Spleen (tissue), 11 donors: ENCODE data around the gene CNN2. TPM values are rescaled to one million over a fixed set of nuclear protein-coding genes. Genes with fewer than 3 reads are reported as not detected.

Experiments used
- DNase-seq: peaks from one replicate; pipeline ENCODE4 v3.0.0-alpha.2; 2020
- H3K27ac ChIP-seq, 8 donors: fragments of 200-600 bp; sonication (generic) in 7 of 8; 1 replicate in 4 of 8; 2 replicates in 4 of 8; pipeline versions ENCODE4 v1.5.0 to v1.8.0; 2016 to 2021; ENCODE audit warnings: inconsistent platforms in 4 of 8, mild to moderate bottlenecking in 4 of 8, moderate library complexity in 1 of 8
- H3K27me3 ChIP-seq, 7 donors: fragments of 200-600 bp; sonication (generic) in 6 of 7; replicated peaks in 1 of 7; 1 replicate in 4 of 7; 2 replicates in 3 of 7; pipeline versions ENCODE4 v1.5.0 to v1.8.0; 2016 to 2021; ENCODE audit warnings: inconsistent platforms in 3 of 7, mild to moderate bottlenecking in 1 of 7
- H3K36me3 ChIP-seq, 6 donors: fragments of 200-600 bp; sonication (generic) in 5 of 6; 1 replicate in 4 of 6; 2 replicates in 2 of 6; pipeline versions ENCODE4 v1.5.0 to v1.8.0; 2016 to 2021; ENCODE audit warnings: inconsistent platforms in 2 of 6
- H3K4me1 ChIP-seq, 6 donors: fragments of 200-600 bp; sonication (generic) in 5 of 6; 1 replicate in 3 of 6; 2 replicates in 3 of 6; pipeline versions ENCODE4 v1.5.0 to v1.8.0; 2016 to 2021; ENCODE audit warnings: inconsistent platforms in 3 of 6
- H3K4me3 ChIP-seq, 8 donors: fragments of 200-600 bp; sonication (generic) in 7 of 8; 1 replicate in 4 of 8; 2 replicates in 4 of 8; pipeline versions ENCODE4 v1.5.0 to v1.8.0; 2016 to 2021; ENCODE audit warnings: inconsistent platforms in 4 of 8, mild to moderate bottlenecking in 4 of 8, moderate library complexity in 2 of 8
- H3K9me3 ChIP-seq, 8 donors: fragments of 200-600 bp; sonication (generic) in 7 of 8; 1 replicate in 4 of 8; 2 replicates in 4 of 8; pipeline versions ENCODE4 v1.5.0 to v1.8.0; 2016 to 2021; ENCODE audit warnings: inconsistent platforms in 4 of 8
- CTCF ChIP-seq, 11 experiments: fragments of 200-600 bp in 7 of 11; fragments of 450-650 bp in 4 of 11; sonication (generic) in 4 of 11; IDR thresholded peaks in 8 of 11; conservative IDR thresholded peaks in 3 of 11; 1 replicate in 7 of 11; 2 replicates in 4 of 11; pipeline versions ENCODE4 v1.4.0 to v1.8.0; 2016 to 2021; ENCODE audit warnings: antibody characterized with exemption in 11 of 11, inconsistent platforms in 4 of 11, mild to moderate bottlenecking in 1 of 11
- POLR2A ChIP-seq, 3 donors: fragments of 450-650 bp; IDR thresholded peaks; one replicate each; pipeline ENCODE4 v1.5.1; 2017; ENCODE audit warnings: antibody characterized with exemption in 3 of 3, mild to moderate bottlenecking in 1 of 3
- POLR2AphosphoS5 ChIP-seq, 3 donors: sonication (generic); formaldehyde crosslinking; IDR thresholded peaks; one replicate each; pipeline ENCODE4 v1.5.1; 2017; ENCODE audit warnings: antibody characterized with exemption in 3 of 3
- WGBS, 5 donors: extraction: QIAGEN DNeasy Blood & Tissue Kit in 3 of 5; methylation state at CpG; one replicate each; pipeline versions ENCODE4 v1.1.5 to v1.1.7; 2013 to 2018; 5-methylcytosine and 5-hydroxymethylcytosine counted together
- intact Hi-C: fragments of 100-400 bp; cut with DNase I; formaldehyde crosslinking; loops from one replicate; pipeline ENCODE4 v1.15.0; 2023; ENCODE audit warnings: low total_unique reads
- polyA plus RNA-seq, 3 donors: library from polyadenylated mRNA; stranded (reverse); fragments of 200-250 nt; gene quantifications; one replicate each; pipeline ENCODE4 v1.2.1, GENCODE V29; 2013
- total RNA-seq, 7 donors: library from RNA; depleted of rRNA in 3 of 7; stranded (reverse); fragments of >200 nt in 3 of 7; fragmentation: NEBNext Ultra II Directional in 4 of 7; extraction: Animal tissue kit (Norgen Biotek cat#: 25700) in 4 of 7; gene quantifications; one replicate each; pipeline versions ENCODE4 v1.1.0 to v1.2.1, GENCODE V29; 2016 to 2021
- donor health status: healthy with polysubstance abuse.
- donor health status: DM: no; HTN: no; CAD: no; lungs with moderate emphysema.
- donor health status: DM: no; HTN: no; CAD: no.
- donor health status: Bipolar disorder and iron deficiency.
- donor health status: healthy.
- donor health status: DM: no; HTN: no; CAD: no.
- donor health status: DM: yes; HTN: yes; CAD: no.

Gene CNN2
- total and polyA plus RNA-seq, 10 donors: 102 to 296 (median 188) TPM

- intact Hi-C loops: no loop called here
- H3K36me3 ChIP-seq: peaks cover 0 to 68% (median 34%) of the 10 kb centered on the region in 6 donors
Observed at GRCh38 chr19:1052349-1052975, 26.1 kb downstream of the CNN2 start.

GRCh38 chr19:1053176-1054101 is 27.0 kb downstream of the CNN2 start:
- WGBS, 5 donors: 84 to 94% (median 92%) methylated on average over 18 to 31 of the region's 31 CpGs
- Histone ChIP-seq H3K9me3 (peaks cover 14 to 39% (median 29%) of the 10 kb centered on the region in 8 donors), H3K27ac (no peak overlapping the region), H3K4me3 (no peak overlapping the region), H3K36me3 (peaks cover 0 to 73% (median 37%) of the 10 kb centered on the region in 6 donors), H3K4me1 (peaks cover 0 to 12% (median 5%) of the 10 kb centered on the region in 6 donors), H3K27me3 (no peaks in the 10 kb centered on the region)
- TF ChIP-seq CTCF (IDR thresholded peaks at IDR 0.05 in 8 of 11, conservative IDR thresholded peaks at IDR 0.05 in 3 of 11) (no peak), POLR2A (IDR thresholded peaks at IDR 0.05) (no peak), POLR2AphosphoS5 (IDR thresholded peaks at IDR 0.05) (peak in 1 of 3 donors; percentile 24)
- intact Hi-C loops: no loop called here
- DNase-seq: no peak

More at GRCh38 chr19:1052349-1052975, 26.1 kb downstream of the CNN2 start:
- H3K4me1 ChIP-seq: peaks cover 0 to 7% (median 2%) of the 10 kb centered on the region in 6 donors
- peaks cover 7 to 29% (median 19%) of the 10 kb centered on the region in 8 donors for H3K9me3 ChIP-seq
- DNase-seq: no peak
- H3K27ac ChIP-seq: no peak overlapping the region
- H3K27me3 ChIP-seq: no peaks in the 10 kb centered on the region
- H3K4me3 ChIP-seq: no peak overlapping the region
- TF ChIP-seq POLR2AphosphoS5 (IDR thresholded peaks at IDR 0.05): no peak
- TF ChIP-seq CTCF (IDR thresholded peaks at IDR 0.05 in 8 of 11, conservative IDR thresholded peaks at IDR 0.05 in 3 of 11): no peak
- no peak for TF ChIP-seq POLR2A (IDR thresholded peaks at IDR 0.05)
- 77 to 89% (median 83%) methylated on average over 2 to 5 of the region's 5 CpGs for WGBS, 5 donors

DNA sequence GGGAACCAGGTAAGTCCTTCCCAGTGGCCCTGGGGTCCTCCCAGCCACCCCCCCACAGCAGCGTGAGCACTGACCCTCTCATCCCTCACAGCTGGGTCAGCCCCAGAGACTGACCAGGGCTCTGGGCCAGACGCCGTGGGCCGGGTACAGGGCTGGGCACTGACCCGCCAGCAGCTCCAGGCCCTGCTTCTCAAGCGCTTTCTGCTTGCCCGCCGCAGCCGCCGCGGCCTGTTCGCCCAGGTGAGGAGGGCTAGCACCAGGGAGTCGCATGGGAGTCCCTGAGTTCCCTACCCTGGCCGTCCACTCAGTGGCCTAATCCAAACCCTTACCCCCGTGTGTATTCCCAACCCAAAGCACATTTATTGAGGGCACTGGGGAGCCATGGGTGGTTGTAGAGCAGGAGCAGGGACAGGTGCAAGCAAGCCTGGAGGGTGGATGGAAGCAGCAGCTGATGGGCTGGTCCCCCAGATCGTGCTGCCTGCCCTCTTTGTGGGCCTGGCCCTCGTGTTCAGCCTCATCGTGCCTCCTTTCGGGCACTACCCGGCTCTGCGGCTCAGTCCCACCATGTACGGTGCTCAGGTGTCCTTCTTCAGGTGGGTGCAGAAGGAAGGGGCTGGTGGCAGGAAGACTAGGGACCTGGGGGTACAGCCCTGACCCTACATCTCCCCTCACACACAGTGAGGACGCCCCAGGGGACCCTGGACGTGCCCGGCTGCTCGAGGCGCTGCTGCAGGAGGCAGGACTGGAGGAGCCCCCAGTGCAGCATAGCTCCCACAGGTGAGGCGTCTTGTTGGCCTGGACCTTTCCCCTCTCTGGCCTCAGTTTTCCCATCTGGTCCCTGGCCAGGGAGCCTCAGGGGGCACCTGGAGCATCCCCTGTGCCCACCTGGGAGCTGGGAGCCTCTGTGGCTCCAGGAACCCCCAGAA is 28.0 kb downstream of the CNN2 start:
- Histone ChIP-seq H3K4me1 (peaks cover 0 to 13% (median 5%) of the 10 kb centered on the region in 6 donors), H3K27me3 (no peaks in the 10 kb centered on the region), H3K36me3 (peaks cover 2 to 77% (median 45%) of the 10 kb centered on the region in 6 donors), H3K9me3 (peaks cover 17 to 48% (median 38%) of the 10 kb centered on the region in 8 donors), H3K4me3 (no peak overlapping the region), H3K27ac (no peak overlapping the region)
- intact Hi-C loops: no loop called here
- WGBS, 5 donors: 92 to 97% (median 94%) methylated on average over 17 to 28 of the region's 28 CpGs
- peak; percentile 61 for DNase-seq
- peak in 1 of 3 donors; percentile 6 for TF ChIP-seq POLR2AphosphoS5 (IDR thresholded peaks at IDR 0.05)
- TF ChIP-seq CTCF (IDR thresholded peaks at IDR 0.05 in 8 of 11, conservative IDR thresholded peaks at IDR 0.05 in 3 of 11): no peak
